WTC11 (cell line): Measurements from ENCODE around the gene DMTF1. TPM values are rescaled to one million over a fixed set of nuclear protein-coding genes. Genes with fewer than 3 reads are reported as not detected.
"Not testable (repeated sequence)": the region's sequence is repeated elsewhere in the genome, so short reads cannot be mapped to it uniquely, and the experiment has no call there.

Experiments used
- ATAC-seq: fragments of 200-7000 bp; cut with Tn5 transposase; 2 replicates; pipeline ENCODE4 v1.10.0; 2021; ENCODE audit warnings: mild to moderate bottlenecking, moderate library complexity
- CTCF ChIA-PET: fragments of 300-600 bp; sonication (Branson Sonifier 250); formaldehyde crosslinking; loops from one replicate; lab custom pipeline; 2021; ENCODE audit warnings: antibody characterized with exemption; lab: Charles Lee
- POLR2A ChIA-PET: fragments of 350-600 bp; sonication (Branson Sonifier 250); formaldehyde crosslinking; loops from one replicate; lab custom pipeline; 2021; ENCODE audit warnings: antibody characterized with exemption; lab: Charles Lee
- DNase-seq: peaks from one replicate; pipeline ENCODE4 v3.0.0; 2021; ENCODE audit warnings: low spot score
- H3K27ac Mint-ChIP-seq: 2 replicates; pipeline ENCODE4 v1.8.0; 2021; ENCODE audit warnings: mixed read lengths
- H3K27me3 Mint-ChIP-seq: 2 replicates; pipeline ENCODE4 v1.8.0; 2021; ENCODE audit warnings: low read depth, mild to moderate bottlenecking, moderate library complexity, mixed read lengths
- H3K36me3 Mint-ChIP-seq: 2 replicates; pipeline ENCODE4 v1.8.0; 2021; ENCODE audit warnings: mixed read lengths
- H3K4me1 Mint-ChIP-seq: 2 replicates; pipeline ENCODE4 v1.8.0; 2022; ENCODE audit warnings: mixed read lengths
- H3K4me3 Mint-ChIP-seq: 2 replicates; pipeline ENCODE4 v1.8.0; 2021; ENCODE audit warnings: mild to moderate bottlenecking, moderate library complexity, mixed read lengths
- H3K9me3 Mint-ChIP-seq: 2 replicates; pipeline ENCODE4 v1.8.0; 2021; ENCODE audit warnings: mixed read lengths
- AR ChIP-seq: fragments of 250-450 bp; sonication (Bioruptor Pico); IDR thresholded peaks from 2 replicates; pipeline ENCODE4 v1.9.0; 2021; ENCODE audit warnings: mild to moderate bottlenecking
- CBFB ChIP-seq: sonication (generic); formaldehyde crosslinking; IDR thresholded peaks from 2 replicates; pipeline ENCODE4 v1.8.1; 2022; ENCODE audit warnings: mild to moderate bottlenecking, low read depth, missing genetic modification reagents
- CREB1 ChIP-seq: sonication (generic); formaldehyde crosslinking; IDR thresholded peaks from 2 replicates; pipeline ENCODE4 v1.8.0; 2023; ENCODE audit warnings: mild to moderate bottlenecking, missing genetic modification reagents
- GABPB1 ChIP-seq: sonication (generic); formaldehyde crosslinking; IDR thresholded peaks from 2 replicates; pipeline ENCODE4 v1.8.1; 2023; ENCODE audit warnings: mild to moderate bottlenecking, missing genetic modification reagents
- JUN ChIP-seq: sonication (generic); formaldehyde crosslinking; IDR thresholded peaks from 2 replicates; pipeline ENCODE4 v1.8.0; 2023; ENCODE audit warnings: mild to moderate bottlenecking, missing genetic modification reagents
- MAX ChIP-seq: sonication (generic); formaldehyde crosslinking; IDR thresholded peaks from 2 replicates; pipeline ENCODE4 v1.8.0; 2022; ENCODE audit warnings: mild to moderate bottlenecking, missing genetic modification reagents
- MYBL2 ChIP-seq: sonication (generic); formaldehyde crosslinking; IDR thresholded peaks from 2 replicates; pipeline ENCODE4 v1.8.1; 2023; ENCODE audit warnings: mild to moderate bottlenecking, moderate library complexity, missing genetic modification reagents
- PRDM15 ChIP-seq: sonication (generic); formaldehyde crosslinking; IDR thresholded peaks from 2 replicates; pipeline ENCODE4 v1.8.0; 2022; ENCODE audit warnings: missing genetic modification reagents
- ZNF121 ChIP-seq: sonication (generic); formaldehyde crosslinking; IDR thresholded peaks from 2 replicates; pipeline ENCODE4 v1.8.0; 2023; ENCODE audit warnings: missing genetic modification reagents
- ZNF138 ChIP-seq: sonication (generic); formaldehyde crosslinking; conservative IDR thresholded peaks from 2 replicates; pipeline ENCODE4 v1.8.1; 2022; ENCODE audit warnings: mild to moderate bottlenecking, moderate library complexity, missing genetic modification reagents
- ZNF232 ChIP-seq: sonication (generic); formaldehyde crosslinking; IDR thresholded peaks from 2 replicates; pipeline ENCODE4 v1.8.0; 2022; ENCODE audit warnings: mild to moderate bottlenecking, missing genetic modification reagents
- ZNF423 ChIP-seq: fragments of 250-450 bp; sonication (Bioruptor Pico); IDR thresholded peaks from 2 replicates; pipeline ENCODE4 v2.1.2; 2022; ENCODE audit warnings: mild to moderate bottlenecking, moderate library complexity
- ZNF532 ChIP-seq: fragments of 250-450 bp; sonication (Bioruptor Pico); IDR thresholded peaks from 2 replicates; pipeline ENCODE4 v1.9.0; 2021; ENCODE audit warnings: mild to moderate bottlenecking, borderline replicate concordance
- total RNA-seq: library from RNA; stranded (reverse); gene quantifications from 3 replicates; pipeline ENCODE4 v1.2.3, GENCODE V29; 2021
- TF ChIP-seq, protein P1 (sequence below): sonication (generic); formaldehyde crosslinking; conservative IDR thresholded peaks from 2 replicates; pipeline ENCODE4 v1.8.1; 2023; ENCODE audit warnings: mild to moderate bottlenecking, low read depth, missing genetic modification reagents, moderate library complexity

Gene DMTF1
- total RNA-seq, 1 experiment from 2014 or later, result 79.3 TPM

GRCh38 chr7:87111877-87112276 is 40.4 kb upstream of the DMTF1 start (continued):
- no peak for TF ChIP-seq PRDM15 (CRISPR knock-in tag)

GRCh38 chr7:87113077-87113476 is 39.2 kb upstream of the DMTF1 start:
- TF ChIP-seq MYBL2 (CRISPR knock-in tag) (no peak), GABPB1 (CRISPR knock-in tag) (no peak), ZNF121 (CRISPR knock-in tag) (no peak), CBFB (CRISPR knock-in tag) (no peak)
- POLR2A ChIA-PET, result no interaction called here
- DNase-seq, result no peak
- Mint-ChIP-seq H3K4me3 (no peak overlapping the region), H3K27ac (no peak overlapping the region), H3K4me1 (no peaks in the 10 kb centered on the region), H3K36me3 (peaks cover 12% of the 10 kb centered on the region), H3K9me3 (peaks cover 26% of the 10 kb centered on the region), H3K27me3 (peaks cover 2% of the 10 kb centered on the region; the same call in 1 of the 2 replicates)
- ATAC-seq, result no peak
- CTCF ChIA-PET, result no interaction called here

GRCh38 chr7:87113904-87114303 is 38.3 kb upstream of the DMTF1 start:
- H3K4me3 Mint-ChIP-seq, H3K27ac Mint-ChIP-seq, H3K27me3 Mint-ChIP-seq, CTCF ChIA-PET, DNase-seq, ATAC-seq, H3K4me1 Mint-ChIP-seq, POLR2A ChIA-PET: not testable (repeated sequence)
- Mint-ChIP-seq H3K9me3 (peaks cover 26% of the 10 kb centered on the region), H3K36me3 (peaks cover 12% of the 10 kb centered on the region)

- H3K27me3 Mint-ChIP-seq, H3K27ac Mint-ChIP-seq, H3K4me1 Mint-ChIP-seq, POLR2A ChIA-PET, DNase-seq, CTCF ChIA-PET, ATAC-seq, H3K4me3 Mint-ChIP-seq: not testable (repeated sequence)
- Mint-ChIP-seq H3K36me3 (peaks cover 12% of the 10 kb centered on the region), H3K9me3 (peaks cover 26% of the 10 kb centered on the region)
Measured at GRCh38 chr7:87115772-87116171, 36.5 kb upstream of the DMTF1 start.

GRCh38 chr7:87116315-87116714 is 35.9 kb upstream of the DMTF1 start:
- ChIA-PET CTCF (no interaction called here), POLR2A (no interaction called here)
- Mint-ChIP-seq H3K27me3 (peaks cover 2% of the 10 kb centered on the region; the same call in 1 of the 2 replicates), H3K4me3 (no peak overlapping the region), H3K36me3 (peaks cover 12% of the 10 kb centered on the region), H3K9me3 (peaks cover 26% of the 10 kb centered on the region), H3K4me1 (no peaks in the 10 kb centered on the region), H3K27ac (no peak overlapping the region)
- ATAC-seq, result no peak
- DNase-seq, result no peak
- TF ChIP-seq MYBL2 (CRISPR knock-in tag), result no peak
- no peak for TF ChIP-seq ZNF532 (CRISPR knock-in tag)
- TF ChIP-seq, protein P1, sequence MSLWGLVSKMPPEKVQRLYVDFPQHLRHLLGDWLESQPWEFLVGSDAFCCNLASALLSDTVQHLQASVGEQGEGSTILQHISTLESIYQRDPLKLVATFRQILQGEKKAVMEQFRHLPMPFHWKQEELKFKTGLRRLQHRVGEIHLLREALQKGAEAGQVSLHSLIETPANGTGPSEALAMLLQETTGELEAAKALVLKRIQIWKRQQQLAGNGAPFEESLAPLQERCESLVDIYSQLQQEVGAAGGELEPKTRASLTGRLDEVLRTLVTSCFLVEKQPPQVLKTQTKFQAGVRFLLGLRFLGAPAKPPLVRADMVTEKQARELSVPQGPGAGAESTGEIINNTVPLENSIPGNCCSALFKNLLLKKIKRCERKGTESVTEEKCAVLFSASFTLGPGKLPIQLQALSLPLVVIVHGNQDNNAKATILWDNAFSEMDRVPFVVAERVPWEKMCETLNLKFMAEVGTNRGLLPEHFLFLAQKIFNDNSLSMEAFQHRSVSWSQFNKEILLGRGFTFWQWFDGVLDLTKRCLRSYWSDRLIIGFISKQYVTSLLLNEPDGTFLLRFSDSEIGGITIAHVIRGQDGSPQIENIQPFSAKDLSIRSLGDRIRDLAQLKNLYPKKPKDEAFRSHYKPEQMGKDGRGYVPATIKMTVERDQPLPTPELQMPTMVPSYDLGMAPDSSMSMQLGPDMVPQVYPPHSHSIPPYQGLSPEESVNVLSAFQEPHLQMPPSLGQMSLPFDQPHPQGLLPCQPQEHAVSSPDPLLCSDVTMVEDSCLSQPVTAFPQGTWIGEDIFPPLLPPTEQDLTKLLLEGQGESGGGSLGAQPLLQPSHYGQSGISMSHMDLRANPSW (CRISPR knock-in tag), result no peak
- TF ChIP-seq JUN, result no peak
- TF ChIP-seq CREB1, result no peak
- no peak for TF ChIP-seq AR (CRISPR knock-in tag)
- TF ChIP-seq ZNF138 (CRISPR knock-in tag), result no peak
- TF ChIP-seq ZNF232 (CRISPR knock-in tag), result no peak
- no peak for TF ChIP-seq ZNF423
- no peak for TF ChIP-seq MAX (CRISPR knock-in tag)
